ENCODE results near the gene CIRBP.

DNA sequence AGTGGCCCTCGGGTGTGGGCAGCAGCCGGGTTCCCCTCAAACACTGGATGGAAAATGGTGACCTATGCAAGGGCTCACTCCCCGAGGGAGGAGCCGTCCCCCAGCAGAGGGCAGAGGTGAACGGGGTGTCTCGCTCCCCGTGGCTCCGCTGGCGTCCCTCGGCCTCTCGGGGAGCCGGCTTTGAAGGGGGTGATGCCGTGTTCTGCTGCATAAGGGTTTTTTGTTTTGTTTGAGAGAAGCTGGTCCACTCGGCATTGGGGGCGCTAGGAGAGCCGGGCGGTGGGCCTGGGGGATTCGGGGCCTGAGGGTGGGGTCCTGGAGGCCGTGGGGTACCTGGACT lies 20.5 kb downstream of the CIRBP start:
- TF ChIP-seq CTCF (IDR thresholded peaks at IDR 0.05) (no peak), POLR2A (IDR thresholded peaks at IDR 0.05) (no peak), EP300 (IDR thresholded peaks at IDR 0.05) (no peak)
